Head of caudate nucleus (tissue), 42 donors: Measurements from ENCODE around the gene CWF19L2.
"Not testable (repeated sequence)": the region's sequence is repeated elsewhere in the genome, so short reads cannot be mapped to it uniquely, and the experiment has no call there.

Source experiments
- DNase-seq, 42 donors: peaks; one replicate each; pipeline versions ENCODE4 v3.0.0 to v3.0.0-alpha.2; 2020 to 2021; ENCODE audit warnings: mixed read lengths in 7 of 42
- intact Hi-C: fragments of 100-400 bp; cut with DNase I; formaldehyde crosslinking; loops from one replicate; pipeline ENCODE4 v1.15.0; 2022

Gene CWF19L2

GRCh38 chr11:107457558-107458271 lies at the start of gene CWF19L2:
Gene CWF19L2 (minus strand): TSS chr11:107457825. CDS start chr11:107457816, 9 bp downstream.
- DNase-seq: peak; percentile 80 to 96 (median 91)
- intact Hi-C loops: no loop called here

GRCh38 chr11:107505647-107506225 lies 48.1 kb upstream of the CWF19L2 start:
- DNase-seq: no peak
- intact Hi-C loops: no loop called here

GRCh38 chr11:107504981-107505380 lies 47.4 kb upstream of the CWF19L2 start:
- intact Hi-C loops: no loop called here
- DNase-seq: no peak

GRCh38 chr11:107501713-107502112 lies 44.1 kb upstream of the CWF19L2 start:
- intact Hi-C loops: no loop called here
- no peak for DNase-seq

- DNase-seq, intact Hi-C loops: not testable (repeated sequence)
These were observed 39.7 kb upstream of the CWF19L2 start for GRCh38 chr11:107497371-107497770.

- no peak for DNase-seq
- intact Hi-C loops: no loop called here
These were observed 38.4 kb upstream of the CWF19L2 start for GRCh38 chr11:107496011-107496410.

GRCh38 chr11:107494055-107494454 lies 36.4 kb upstream of the CWF19L2 start:
- intact Hi-C loops: no loop called here
- no peak for DNase-seq

DNA sequence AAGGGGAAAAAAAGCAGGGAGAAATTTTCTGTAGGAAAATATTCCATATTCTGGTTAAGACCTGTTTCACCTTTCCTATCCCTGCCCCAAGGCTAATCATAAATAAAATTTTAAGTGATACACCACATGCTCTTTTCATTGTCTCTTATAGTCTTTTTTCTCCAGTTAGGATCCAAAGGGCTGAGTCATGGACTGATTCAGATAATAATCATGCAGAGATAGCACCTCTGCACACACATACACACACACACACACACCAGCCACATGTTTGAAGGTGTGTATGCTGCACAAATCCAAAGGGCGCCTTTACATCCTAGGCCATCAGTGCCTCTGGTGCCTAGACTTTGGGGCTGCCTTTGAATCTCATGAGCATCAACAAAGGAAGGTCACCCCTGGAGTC lies 35.5 kb upstream of the CWF19L2 start:
- DNase-seq: no peak
- intact Hi-C loops: no loop called here

DNA sequence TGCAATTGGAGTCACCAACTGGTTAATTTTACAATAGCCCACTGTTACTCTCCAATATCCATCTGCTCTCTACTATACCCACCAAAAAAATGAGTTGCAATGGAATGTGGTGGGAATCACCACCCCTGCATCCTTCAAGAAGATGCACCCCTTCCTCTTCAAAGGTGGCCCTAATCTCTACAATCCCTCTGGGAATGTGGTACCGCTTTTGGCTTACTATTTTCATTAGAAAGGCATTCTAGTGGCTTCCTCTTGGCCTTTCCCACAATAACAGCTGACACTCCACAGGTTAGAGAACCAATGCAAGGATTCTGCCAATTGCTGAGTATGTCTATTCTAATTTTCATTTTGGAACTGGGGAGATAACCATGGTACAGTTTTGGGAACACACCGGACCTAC lies 33.2 kb upstream of the CWF19L2 start:
- intact Hi-C loops: no loop called here
- DNase-seq: no peak

DNA sequence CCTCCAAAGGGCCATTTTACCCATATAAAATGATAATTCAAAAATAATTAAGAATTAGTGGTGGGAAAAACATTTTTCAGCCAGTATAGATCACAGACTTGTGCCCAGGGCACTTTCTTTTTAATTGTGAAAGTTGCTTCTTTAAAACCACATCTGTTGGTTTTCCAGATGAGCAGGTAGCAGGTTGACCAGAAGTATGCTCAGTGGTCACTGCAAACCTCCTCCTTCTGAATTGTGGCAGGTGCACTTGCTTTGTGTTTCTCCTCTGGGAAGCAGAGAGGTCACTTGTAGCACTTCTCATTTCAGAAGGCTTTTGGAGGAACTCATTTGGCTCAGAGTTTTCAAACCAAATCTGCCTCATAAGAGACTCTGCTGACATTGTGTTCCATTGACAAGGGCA lies 24.6 kb upstream of the CWF19L2 start:
- intact Hi-C loops: no loop called here
- no peak for DNase-seq

DNA sequence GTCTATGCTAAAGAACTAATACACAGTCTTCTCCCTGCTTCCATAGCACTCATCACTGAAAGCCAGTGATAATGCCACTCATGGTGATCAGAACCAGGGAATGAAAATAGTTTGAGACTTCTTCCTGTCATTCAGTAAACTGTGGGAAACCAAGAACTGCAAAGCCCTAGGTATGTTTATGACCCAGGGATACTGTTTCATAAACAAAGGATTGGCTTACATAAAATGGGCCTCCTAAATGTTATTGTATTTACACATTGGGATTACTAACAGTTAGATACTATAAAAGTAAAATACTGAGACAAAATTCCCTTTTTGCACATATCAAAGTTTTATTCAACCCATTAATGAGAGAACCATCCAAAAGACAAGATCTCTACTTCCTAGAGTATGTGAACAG lies 21.3 kb upstream of the CWF19L2 start:
- intact Hi-C loops: no loop called here

GRCh38 chr11:107477820-107478219 lies 20.2 kb upstream of the CWF19L2 start:
- intact Hi-C loops: no loop called here
- no peak for DNase-seq

More for the DNA sequence above, 21.3 kb upstream of the CWF19L2 start:
- DNase-seq: no peak

- intact Hi-C loops: no loop called here
- DNase-seq: no peak
These were observed 16.2 kb upstream of the CWF19L2 start for GRCh38 chr11:107473792-107474191.

GRCh38 chr11:107472966-107473365 lies 15.3 kb upstream of the CWF19L2 start:
- intact Hi-C loops: no loop called here
- no peak for DNase-seq

DNA sequence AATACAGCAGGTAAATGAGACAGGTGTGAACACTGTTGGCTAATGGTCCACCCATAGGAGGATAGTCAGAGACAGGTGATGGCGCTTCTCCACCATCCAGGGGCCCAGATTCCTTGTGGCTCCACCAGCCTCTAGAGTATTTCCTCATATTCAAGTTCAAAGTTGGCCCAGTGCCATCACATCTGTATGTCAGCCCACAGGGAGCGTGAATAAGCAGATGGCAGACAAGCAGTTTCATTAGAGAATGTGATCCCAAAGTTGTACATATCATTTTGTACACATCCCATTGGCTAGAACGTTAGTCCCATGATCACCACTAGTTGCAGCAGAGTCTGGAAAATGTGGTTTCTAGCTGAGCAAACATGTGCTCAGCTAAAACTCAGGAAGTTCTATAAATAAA lies 11.0 kb upstream of the CWF19L2 start:
- intact Hi-C loops: no loop called here
- DNase-seq: no peak

DNA sequence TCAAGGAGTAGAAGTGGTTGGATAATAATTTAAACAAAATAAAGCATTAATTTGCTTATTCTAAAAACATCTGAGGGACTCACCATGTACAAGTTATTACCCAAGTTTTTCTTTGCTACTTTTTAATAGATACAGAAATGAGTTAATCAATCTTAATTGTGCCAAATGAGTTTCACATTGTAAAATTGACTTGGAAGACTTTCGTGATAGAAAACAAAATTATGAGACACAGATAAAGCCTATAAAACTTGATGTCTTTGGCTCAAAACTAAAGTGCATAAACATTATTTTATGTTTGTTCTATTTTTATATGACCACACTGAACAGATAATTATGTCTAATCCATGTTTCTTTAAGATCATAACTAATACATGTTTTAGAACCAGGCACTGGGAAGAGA lies 10.1 kb upstream of the CWF19L2 start:
- intact Hi-C loops: no loop called here
- DNase-seq: no peak

- DNase-seq, intact Hi-C loops: not testable (repeated sequence)
These were observed 8.7 kb upstream of the CWF19L2 start for GRCh38 chr11:107466275-107466866.

DNA sequence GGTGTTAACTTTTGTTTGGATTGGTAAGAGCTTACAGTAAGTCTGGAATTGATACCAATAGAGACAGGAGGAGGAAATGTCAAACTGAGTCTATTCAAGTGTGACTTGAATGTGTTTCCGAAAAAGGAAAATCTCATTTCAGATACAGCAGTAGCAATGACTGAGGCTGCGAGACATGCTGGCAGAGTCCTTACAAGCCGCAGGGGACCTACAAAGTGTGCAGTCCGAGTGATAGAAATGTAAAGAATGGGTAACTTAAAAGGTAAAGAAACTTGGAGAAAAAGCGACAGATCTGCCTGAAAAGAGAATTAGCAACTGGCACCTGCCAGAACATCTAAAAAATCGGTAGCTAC lies 444 bp downstream of the CWF19L2 start:
- intact Hi-C loops: no loop called here
- peak in 8 of 42 donors; percentile 2 to 38 (median 16) for DNase-seq

GRCh38 chr11:107453594-107454286 lies 3.9 kb downstream of the CWF19L2 start:
- intact Hi-C loops: no loop called here
- DNase-seq: no peak

- DNase-seq: no peak
- intact Hi-C loops: no loop called here
These were observed 10.7 kb downstream of the CWF19L2 start for GRCh38 chr11:107446822-107447431.
